Measurements from ENCODE around the gene UVRAG. TPM values are rescaled to one million over a fixed set of nuclear protein-coding genes. Genes with fewer than 3 reads are reported as not detected.

Gene UVRAG
- total RNA-seq, 1 donor from 2014 or later = 13.9 TPM

GRCh38 chr11:76105637-76106036, 290.6 kb downstream of the UVRAG start:
- intact Hi-C loops (cut with DNase I) = no loop called here

DNA sequence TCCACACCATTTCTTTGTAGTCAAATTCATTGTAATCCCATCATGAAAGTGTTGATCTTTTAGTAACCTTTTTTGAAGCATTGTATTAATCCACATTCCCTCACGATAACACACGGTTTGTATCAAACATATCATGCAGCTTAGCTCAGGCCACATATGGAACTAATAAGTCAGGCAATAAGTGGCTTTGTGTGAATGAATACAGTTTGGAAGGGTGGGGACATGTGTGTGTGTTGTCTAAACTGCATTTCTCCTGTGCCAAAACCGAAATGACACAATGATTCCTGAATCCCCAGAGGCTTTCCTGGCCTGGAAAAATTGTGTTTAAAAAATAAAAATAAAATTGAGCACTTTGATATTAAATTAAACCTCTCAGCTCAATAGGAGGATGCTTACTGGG, 293.0 kb downstream of the UVRAG start:
- intact Hi-C loops (cut with DNase I) = no loop called here
- DNase-seq (ENCODE audit: low spot score) = no peak

More at GRCh38 chr11:76105637-76106036, 290.6 kb downstream of the UVRAG start:
- DNase-seq (ENCODE audit: low spot score) = no peak

GRCh38 chr11:76114238-76114637, 299.2 kb downstream of the UVRAG start:
- intact Hi-C loops (cut with DNase I) = no loop called here
- no peak for DNase-seq (ENCODE audit: low spot score)

GRCh38 chr11:76115555-76115954, 300.5 kb downstream of the UVRAG start:
- intact Hi-C loops (cut with DNase I) = no loop called here
- no peak for DNase-seq (ENCODE audit: low spot score)

DNA sequence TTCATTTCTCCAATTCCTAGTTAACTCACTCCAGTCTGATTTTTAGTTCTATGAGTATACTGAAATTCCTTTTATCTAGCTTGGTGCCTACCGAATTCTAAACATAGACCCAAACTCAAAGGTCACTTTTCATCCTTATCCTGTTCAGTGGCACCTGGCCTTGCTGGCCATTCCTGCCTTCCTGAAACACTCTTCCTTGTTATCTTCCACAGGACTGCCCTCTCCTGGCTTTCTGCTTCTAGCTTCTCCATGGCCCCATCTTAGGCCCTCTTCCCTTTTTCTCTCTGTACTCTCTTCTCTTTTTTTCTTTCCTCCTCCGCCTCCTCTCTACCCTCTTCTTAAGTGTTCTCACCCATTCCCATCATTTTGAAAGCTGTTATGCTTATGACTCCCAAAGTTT, 304.0 kb downstream of the UVRAG start:
- intact Hi-C loops (cut with DNase I) = no loop called here
- DNase-seq (ENCODE audit: low spot score) = no peak

DNA sequence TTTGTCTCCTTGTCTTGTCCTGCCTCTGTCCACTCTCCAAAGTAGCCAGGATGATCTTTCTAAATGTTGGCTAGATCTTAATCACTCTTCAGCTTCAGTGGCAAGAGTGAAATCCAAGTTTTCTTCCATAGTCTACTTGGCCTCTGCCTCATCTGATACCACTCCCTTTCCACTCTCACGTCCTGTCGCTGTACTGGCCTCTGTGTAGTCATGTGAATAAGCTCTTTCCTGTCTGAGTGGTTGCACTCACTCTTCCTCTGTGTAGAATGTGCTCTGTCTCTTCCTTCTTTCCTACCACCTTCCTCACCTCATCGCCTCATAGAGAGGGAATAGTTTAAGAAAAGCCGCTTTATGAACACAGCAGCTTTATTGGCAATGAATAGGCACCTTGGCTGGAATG, 304.8 kb downstream of the UVRAG start:
- no peak for DNase-seq (ENCODE audit: low spot score)
- intact Hi-C loops (cut with DNase I) = no loop called here

DNA sequence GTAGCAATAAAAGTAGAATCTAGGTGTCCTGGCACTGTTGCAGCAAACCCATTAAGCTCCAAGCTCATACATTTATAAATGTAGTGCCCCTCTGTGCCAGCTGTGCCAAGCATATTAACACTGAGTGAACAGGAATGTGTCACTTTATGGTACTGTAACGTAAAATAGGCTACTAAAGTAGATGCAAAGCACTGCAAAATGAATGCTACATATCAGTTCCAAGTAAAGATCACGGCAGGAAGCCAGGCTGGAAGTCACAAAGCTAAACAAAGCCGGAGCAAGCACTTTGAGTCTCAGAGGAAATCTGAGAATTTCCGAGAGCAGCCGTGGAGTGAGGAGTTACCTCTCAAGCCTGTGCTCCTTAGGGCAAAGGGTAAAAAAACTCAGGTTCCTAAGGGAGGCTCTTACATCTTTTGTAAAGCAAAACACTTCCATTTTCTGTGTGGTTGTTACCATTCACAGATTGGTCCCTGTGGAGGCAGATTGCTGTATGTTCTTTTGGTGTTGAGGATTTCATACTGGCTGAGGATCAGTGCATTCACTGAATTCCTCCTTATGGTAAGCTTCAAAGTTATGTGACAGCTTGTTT, 305.6 kb downstream of the UVRAG start:
- intact Hi-C loops (cut with DNase I) = no loop called here
- no peak for DNase-seq (ENCODE audit: low spot score)

DNA sequence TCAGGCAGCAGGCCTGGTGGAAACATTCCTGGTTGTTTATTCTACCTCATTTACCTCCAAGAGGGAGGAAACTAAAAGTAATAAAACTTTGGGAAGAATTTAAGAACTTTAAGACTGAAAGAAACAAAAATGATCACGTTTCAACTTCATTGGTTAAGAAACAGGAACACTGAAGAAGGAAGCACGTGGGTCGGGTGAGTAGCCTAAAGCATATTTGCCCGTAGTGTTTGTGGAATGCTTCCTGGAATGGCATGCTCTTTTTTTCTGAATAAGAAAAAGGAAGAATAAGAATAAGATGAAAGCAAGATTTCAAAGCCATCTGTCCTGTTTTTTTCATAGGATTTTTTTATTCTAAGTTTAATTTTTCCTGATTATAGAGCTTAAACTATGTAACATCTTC, 308.2 kb downstream of the UVRAG start:
- DNase-seq (ENCODE audit: low spot score) = no peak
- intact Hi-C loops (cut with DNase I) = no loop called here

DNA sequence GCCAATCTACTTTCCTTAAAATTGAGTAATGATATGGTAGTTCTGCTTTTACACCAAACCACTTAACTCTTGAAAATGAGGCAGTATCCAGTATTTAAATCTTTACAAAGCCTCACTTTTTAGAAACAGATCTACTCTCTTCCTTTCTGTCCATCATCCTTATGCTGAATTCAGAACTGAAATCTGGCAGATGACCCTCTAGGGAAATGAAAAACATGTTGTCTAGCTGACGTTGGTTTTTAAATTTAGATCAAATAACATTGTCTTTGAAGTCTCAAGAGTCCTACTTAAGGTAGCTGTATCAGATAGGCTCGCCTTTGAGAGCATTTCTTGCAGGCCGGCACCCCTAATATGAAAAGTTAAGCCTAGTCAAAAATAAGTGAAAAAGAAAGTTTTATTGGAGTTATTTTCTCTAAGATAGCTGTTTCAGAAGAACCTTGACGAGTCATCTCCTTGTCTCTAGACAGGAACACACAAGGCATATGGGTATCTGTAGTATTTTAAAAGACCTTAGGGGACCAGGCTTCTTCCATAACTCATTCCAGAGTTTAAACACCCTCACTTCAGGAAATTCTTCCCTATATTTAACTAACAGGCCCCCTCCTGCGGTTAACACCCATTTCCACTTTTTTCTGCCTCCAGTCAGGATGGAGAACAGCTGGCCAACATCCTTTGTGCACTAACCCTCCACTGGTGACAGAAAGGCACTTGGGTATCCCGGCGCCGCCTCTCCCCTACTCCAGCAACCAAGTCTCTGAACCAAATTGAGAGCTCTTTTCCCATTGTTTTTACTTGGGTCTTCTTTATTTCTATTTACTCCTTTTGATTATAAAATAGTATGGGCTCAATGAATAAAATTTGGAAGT, 310.1 kb downstream of the UVRAG start:
- DNase-seq (ENCODE audit: low spot score) = no peak
- intact Hi-C loops (cut with DNase I) = loop anchor here (2.0 kb wide), 1 partner anchor 50 kb away; no protein-coding TSS in a partner anchor

GRCh38 chr11:76129729-76130128, 314.7 kb downstream of the UVRAG start:
- no peak for DNase-seq (ENCODE audit: low spot score)
- intact Hi-C loops (cut with DNase I) = no loop called here

GRCh38 chr11:76131142-76131541, 316.1 kb downstream of the UVRAG start:
- DNase-seq (ENCODE audit: low spot score) = no peak
- intact Hi-C loops (cut with DNase I) = no loop called here

GRCh38 chr11:76131671-76132631, 316.9 kb downstream of the UVRAG start:
- DNase-seq (ENCODE audit: low spot score) = no peak

GRCh38 chr11:76134239-76134638, 319.2 kb downstream of the UVRAG start:
- no peak for DNase-seq (ENCODE audit: low spot score)
- intact Hi-C loops (cut with DNase I) = no loop called here

More at GRCh38 chr11:76131671-76132631, 316.9 kb downstream of the UVRAG start:
- intact Hi-C loops (cut with DNase I) = no loop called here

DNA sequence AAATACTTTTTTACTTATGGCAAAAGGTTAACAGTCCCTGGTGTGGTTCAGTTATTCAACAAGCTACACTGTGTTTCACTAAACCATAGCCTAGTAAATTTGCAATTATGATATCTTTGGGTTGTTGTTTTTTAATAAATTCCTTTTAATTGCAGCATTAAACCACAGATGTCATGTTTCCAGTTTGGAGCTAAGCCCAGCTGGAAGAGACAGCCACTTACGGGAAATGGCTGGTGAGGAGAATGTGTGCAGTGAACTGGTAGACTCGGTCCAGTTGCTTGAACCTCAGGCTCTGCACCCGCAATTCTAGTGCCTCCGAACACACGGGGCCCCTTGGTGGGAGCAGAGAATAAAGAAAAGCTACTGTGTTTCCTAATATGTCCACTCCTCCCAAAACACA, 320.5 kb downstream of the UVRAG start:
- intact Hi-C loops (cut with DNase I) = no loop called here
- no peak for DNase-seq (ENCODE audit: low spot score)

DNA sequence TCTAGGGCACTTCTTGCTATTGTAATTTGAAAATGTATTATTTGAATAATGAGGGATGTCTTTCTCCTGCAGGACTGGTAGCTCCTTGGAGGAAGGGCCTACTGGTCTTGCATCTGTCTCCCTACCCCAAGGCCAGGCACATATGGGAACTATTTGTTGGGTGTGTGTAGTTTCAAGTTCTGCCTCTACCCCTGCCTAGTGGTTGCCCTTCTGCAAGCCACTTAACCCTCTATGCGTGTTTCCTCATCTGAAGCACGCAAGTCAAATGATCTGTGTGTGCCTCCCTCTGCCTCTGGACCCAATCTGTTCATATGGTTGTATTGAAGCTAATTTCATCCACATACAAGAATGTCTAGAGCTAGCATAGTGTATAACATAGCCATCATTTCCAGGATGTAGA, 324.3 kb downstream of the UVRAG start:
- intact Hi-C loops (cut with DNase I) = no loop called here
- no peak for DNase-seq (ENCODE audit: low spot score)

DNA sequence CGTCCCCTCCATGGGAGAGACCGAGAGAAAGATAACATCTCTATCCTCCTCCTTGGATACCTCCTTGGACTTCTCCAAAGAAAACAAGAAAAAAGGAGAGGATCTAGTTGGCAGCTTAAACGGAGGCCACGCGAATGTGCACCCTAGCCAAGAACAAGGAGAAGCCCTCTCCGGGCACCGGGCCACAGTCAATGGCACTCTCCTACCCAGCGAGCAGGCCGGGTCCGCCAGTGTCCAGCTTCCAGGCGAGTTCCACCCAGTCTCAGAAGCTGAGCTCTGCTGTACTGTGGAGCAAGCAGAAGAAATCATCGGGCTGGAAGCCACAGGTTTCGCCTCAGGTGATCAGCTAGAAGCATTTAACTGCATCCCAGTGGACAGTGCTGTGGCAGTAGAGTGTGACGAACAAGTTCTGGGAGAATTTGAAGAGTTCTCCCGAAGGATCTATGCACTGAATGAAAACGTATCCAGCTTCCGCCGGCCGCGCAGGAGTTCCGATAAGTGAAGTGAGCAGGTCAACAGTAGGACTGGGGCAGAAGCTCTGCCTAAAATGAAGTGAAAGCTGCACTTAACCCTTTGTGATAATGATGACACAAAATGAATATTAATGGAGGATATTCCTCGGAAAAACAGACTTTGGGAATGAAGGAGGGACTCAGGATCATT, 326.0 kb downstream of the UVRAG start:
- intact Hi-C loops (cut with DNase I) = no loop called here
- DNase-seq (ENCODE audit: low spot score) = no peak

DNA sequence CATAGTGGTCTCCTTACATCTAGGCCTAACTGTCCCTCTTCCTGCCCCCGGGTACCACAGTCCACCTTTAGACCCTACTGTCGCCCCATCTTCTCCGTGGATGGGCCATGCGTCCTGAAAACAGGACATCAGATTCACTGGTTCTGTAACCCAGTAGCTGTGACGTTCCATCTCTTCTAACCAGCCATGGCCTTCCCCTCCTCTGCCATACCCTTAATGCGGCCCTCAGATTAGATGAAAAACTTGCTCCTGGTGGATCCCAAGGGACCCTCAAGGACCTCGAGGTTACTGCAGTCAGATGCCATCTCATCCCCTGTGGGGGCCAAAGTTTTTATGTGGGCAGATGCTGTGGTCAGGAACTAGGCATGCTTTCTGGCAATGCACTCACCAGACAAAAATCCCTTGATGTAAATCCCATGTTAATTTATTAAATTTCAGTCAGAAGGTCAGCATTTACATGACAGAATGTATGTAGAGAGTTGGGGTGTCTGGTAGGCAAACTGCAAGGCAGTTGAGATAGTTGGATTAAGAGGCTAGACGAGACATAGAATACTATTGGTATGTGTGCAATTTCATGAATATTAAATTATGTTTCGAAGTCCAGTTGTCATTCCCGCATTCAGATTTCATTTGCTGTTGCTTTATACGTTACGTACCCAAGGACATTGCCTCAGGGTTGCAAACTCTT, 327.0 kb downstream of the UVRAG start:
- no peak for DNase-seq (ENCODE audit: low spot score)
- intact Hi-C loops (cut with DNase I) = no loop called here

DNA sequence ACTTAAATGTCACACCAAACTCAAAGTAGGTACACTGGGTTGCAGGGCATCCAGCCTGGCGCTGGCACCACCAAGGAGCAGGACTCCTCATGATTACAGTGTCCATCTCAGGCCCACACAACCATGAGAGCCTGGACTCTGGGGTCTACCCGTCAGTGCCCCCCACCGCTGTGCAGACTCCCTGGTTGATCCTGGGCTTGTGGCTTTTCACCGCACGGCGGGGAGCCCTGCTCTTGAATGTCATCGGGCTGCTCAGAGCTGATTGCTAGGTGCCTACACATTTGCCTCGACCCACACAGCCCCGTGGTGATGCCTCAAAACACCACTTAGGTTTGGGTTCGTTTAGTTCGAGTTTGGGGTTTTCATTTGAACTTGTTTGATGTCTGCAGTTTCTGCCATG, 328.3 kb downstream of the UVRAG start:
- intact Hi-C loops (cut with DNase I) = no loop called here
- DNase-seq (ENCODE audit: low spot score) = no peak

GRCh38 chr11:76147106-76147740, 332.2 kb downstream of the UVRAG start:
- no peak for DNase-seq (ENCODE audit: low spot score)
- intact Hi-C loops (cut with DNase I) = no loop called here

Measured in cardiac septum (tissue), 1 donor.